Measurements from ENCODE around the gene ZNF107. TPM values are rescaled to one million over a fixed set of nuclear protein-coding genes. Genes with fewer than 3 reads are reported as not detected.

The ZNF107 gene
- total RNA-seq, 2 experiments from 2014 or later: 12.9 to 13.0 TPM

DNA sequence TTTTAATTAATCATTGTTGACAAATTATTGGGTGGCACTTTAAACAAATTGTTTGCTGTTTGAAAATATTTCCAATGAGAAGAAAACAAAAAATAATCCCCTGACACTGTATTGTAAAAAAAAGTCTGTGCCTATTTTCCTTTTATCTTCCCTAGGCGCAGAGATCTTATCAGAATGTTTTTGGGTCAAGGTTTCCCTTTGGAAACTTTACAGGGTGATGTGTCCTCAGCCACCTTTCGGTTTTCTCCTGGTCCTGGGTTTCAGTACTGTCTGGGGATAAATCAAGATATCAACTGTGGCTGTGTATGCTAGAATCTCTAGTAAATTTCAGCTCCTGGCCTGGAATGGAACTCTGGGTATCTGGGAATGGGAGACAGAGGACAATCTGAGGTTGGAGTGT lies 1.4 kb downstream of the ZNF107 start:
- Mint-ChIP-seq H3K36me3 (ENCODE audit: low read depth) (peaks cover 55% of the 10 kb centered on the region), H3K27ac (peak overlapping the region; percentile 97), H3K4me1 (ENCODE audit: low read depth) (peaks cover 51% of the 10 kb centered on the region), H3K27me3 (no peaks in the 10 kb centered on the region), H3K4me3 (peak overlapping the region; percentile 94), H3K9me3 (peaks cover 20% of the 10 kb centered on the region)
- intact Hi-C loops (cut with micrococcal nuclease): no loop called here
- DNase-seq (no peak), ATAC-seq (no peak)
- POLR2A ChIA-PET: interaction anchor here (0.9 to 1.5 kb wide), 3 partner anchors 104 to 354 kb away, joined by 3 to 4 read pairs (median 3); partner anchors contain the start of genes ZNF138, ZNF680 and ZNF736
- TF ChIP-seq, protein P1, sequence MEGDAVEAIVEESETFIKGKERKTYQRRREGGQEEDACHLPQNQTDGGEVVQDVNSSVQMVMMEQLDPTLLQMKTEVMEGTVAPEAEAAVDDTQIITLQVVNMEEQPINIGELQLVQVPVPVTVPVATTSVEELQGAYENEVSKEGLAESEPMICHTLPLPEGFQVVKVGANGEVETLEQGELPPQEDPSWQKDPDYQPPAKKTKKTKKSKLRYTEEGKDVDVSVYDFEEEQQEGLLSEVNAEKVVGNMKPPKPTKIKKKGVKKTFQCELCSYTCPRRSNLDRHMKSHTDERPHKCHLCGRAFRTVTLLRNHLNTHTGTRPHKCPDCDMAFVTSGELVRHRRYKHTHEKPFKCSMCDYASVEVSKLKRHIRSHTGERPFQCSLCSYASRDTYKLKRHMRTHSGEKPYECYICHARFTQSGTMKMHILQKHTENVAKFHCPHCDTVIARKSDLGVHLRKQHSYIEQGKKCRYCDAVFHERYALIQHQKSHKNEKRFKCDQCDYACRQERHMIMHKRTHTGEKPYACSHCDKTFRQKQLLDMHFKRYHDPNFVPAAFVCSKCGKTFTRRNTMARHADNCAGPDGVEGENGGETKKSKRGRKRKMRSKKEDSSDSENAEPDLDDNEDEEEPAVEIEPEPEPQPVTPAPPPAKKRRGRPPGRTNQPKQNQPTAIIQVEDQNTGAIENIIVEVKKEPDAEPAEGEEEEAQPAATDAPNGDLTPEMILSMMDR (IDR thresholded peaks at IDR 0.05): no peak
- CTCF ChIA-PET: interaction anchor here (1.0 to 1.6 kb wide), 2 partner anchors 18 to 29 kb away, joined by 3 read pairs; no protein-coding TSS in a partner anchor

DNA sequence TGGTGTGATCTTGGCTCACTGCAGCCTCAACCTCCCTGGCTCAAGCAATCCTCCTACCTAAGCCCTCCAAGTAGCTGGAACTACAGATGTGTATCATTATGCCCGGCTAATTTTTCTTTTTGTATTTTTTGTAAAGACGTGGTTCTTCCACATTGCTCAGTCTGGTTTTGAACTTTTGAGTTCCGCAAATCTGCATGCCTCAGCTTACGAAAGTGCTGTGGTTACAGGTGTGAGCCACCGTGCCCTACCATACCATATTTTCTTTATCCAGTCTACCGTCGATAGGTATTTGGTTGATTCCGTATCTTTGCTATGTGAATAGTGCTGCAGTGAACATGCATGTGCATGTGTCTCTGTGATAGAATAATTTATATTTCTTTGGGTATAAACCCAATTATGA lies 6.5 kb downstream of the ZNF107 start:
- Mint-ChIP-seq H3K27me3 (no peaks in the 10 kb centered on the region), H3K4me1 (ENCODE audit: low read depth) (peaks cover 69% of the 10 kb centered on the region), H3K27ac (no peak overlapping the region), H3K36me3 (ENCODE audit: low read depth) (peaks cover 79% of the 10 kb centered on the region), H3K9me3 (peaks cover 23% of the 10 kb centered on the region), H3K4me3 (no peak overlapping the region)
- ATAC-seq (no peak), DNase-seq (no peak)
- intact Hi-C loops (cut with micrococcal nuclease): no loop called here
- POLR2A ChIA-PET: interaction anchor here (1.2 to 1.4 kb wide), 2 partner anchors 46 to 109 kb away, joined by 3 read pairs; partner anchors contain the start of gene ZNF680
- CTCF ChIA-PET: no interaction called here
- TF ChIP-seq, protein P1 (IDR thresholded peaks at IDR 0.05): no peak

DNA sequence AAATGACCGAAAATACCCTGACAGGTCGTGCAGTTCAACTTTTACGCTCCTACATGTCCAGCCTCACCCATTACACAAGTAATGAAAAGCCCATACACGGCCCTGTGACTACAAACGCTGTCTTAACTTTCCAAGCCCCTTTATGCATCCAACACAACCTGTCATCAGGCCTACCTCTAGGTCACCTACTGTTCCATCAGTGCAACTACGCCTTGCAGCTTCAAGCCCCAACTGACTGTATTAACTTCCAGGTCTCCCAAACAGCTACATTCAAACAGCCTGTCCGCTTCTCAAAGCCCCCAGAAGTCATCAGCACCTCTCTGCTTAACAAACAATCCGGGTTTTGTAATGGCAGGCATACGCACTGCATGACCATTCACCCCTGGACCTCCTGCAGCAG lies 19.2 kb downstream of the ZNF107 start:
- TF ChIP-seq, protein P1 (IDR thresholded peaks at IDR 0.05): no peak
- Mint-ChIP-seq H3K4me1 (ENCODE audit: low read depth) (peaks cover 51% of the 10 kb centered on the region), H3K27me3 (no peaks in the 10 kb centered on the region), H3K27ac (peak overlapping the region; percentile 36), H3K4me3 (no peak overlapping the region), H3K9me3 (peaks cover 32% of the 10 kb centered on the region), H3K36me3 (ENCODE audit: low read depth) (peaks cover 22% of the 10 kb centered on the region)
- DNase-seq: no peak
- ATAC-seq: no peak
- ChIA-PET CTCF (interaction anchor here (1.2 kb wide), 1 partner anchor 18 kb away, joined by 3 read pairs; no protein-coding TSS in a partner anchor), POLR2A (no interaction called here)
- intact Hi-C loops (cut with micrococcal nuclease): loop anchor here (10.0 kb wide), 1 partner anchor 120 kb away; the partner anchor contains the start of gene ZNF680

DNA sequence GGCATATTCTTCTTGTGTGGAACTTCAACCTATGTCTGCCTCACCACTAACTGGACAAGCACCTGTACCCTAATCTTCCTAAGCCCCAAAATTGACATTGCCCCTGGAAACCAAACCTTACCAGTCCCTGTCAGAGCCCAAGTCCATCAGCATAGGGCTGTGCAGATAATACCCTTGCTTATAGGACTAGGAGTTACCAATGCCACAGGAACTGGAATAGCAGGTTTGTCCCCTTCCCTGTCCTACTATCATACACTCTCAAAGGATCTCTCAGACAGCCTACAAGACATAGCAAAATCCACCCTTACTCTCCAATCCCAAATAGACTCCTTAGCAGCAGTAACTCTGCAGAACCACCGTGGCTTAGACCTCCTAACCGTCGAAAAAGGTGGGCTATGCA lies 19.8 kb downstream of the ZNF107 start:
- H3K9me3 Mint-ChIP-seq: peaks cover 32% of the 10 kb centered on the region
- ATAC-seq (no peak), DNase-seq (no peak)
- peaks cover 51% of the 10 kb centered on the region for H3K4me1 Mint-ChIP-seq (ENCODE audit: low read depth)
- H3K27ac Mint-ChIP-seq: peak overlapping the region; percentile 91
- no peak overlapping the region for H3K4me3 Mint-ChIP-seq
- TF ChIP-seq, protein P1 (IDR thresholded peaks at IDR 0.05): no peak
- intact Hi-C loops (cut with micrococcal nuclease): loop anchor here (10.0 kb wide), 1 partner anchor 121 kb away; the partner anchor contains the start of gene ZNF680
- H3K36me3 Mint-ChIP-seq (ENCODE audit: low read depth): peaks cover 25% of the 10 kb centered on the region
- ChIA-PET CTCF (interaction anchor here (1.2 kb wide), 1 partner anchor 19 kb away, joined by 3 read pairs; no protein-coding TSS in a partner anchor), POLR2A (no interaction called here)
- H3K27me3 Mint-ChIP-seq: no peaks in the 10 kb centered on the region

DNA sequence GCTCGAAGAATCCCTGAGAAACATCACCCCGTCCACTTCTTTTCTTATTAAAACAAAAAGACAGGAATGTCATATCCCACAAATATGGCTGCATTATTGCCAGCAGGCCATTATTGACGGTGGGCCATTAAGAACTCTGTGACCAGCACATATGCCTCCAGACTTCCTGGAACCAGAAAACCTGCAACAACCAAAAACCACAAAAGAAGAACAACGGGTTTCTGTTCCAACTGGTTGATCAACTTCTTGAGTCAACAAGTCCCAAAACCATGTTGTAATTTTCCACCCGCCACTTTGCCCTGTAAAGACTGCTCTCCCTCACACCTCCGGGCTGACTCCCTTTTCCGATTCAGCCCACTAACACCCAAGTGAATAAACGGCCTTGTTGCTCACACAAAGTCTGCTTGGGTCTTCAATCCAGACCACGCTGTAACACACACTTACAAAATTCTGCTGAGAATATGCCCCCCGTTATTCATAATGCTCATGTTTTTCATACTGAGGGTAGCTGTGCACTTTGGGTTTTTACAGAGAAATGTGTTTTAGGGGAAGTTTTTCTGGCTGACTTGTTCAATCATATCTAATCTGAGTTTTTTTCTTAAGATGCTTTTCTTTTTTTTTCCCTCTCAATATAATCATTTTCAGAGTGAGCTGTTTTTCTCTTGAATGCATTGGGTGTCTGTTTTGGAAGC lies 20.7 kb downstream of the ZNF107 start:
- H3K9me3 Mint-ChIP-seq: peaks cover 32% of the 10 kb centered on the region
- POLR2A ChIA-PET: interaction anchor here (1.7 kb wide), 1 partner anchor 21 kb away, joined by 4 read pairs; the partner anchor contains the start of gene ZNF107
- peak overlapping the region; percentile 91 for H3K27ac Mint-ChIP-seq
- peaks cover 51% of the 10 kb centered on the region for H3K4me1 Mint-ChIP-seq (ENCODE audit: low read depth)
- ATAC-seq: peak; percentile 83
- TF ChIP-seq, protein P1 (IDR thresholded peaks at IDR 0.05): no peak
- H3K36me3 Mint-ChIP-seq (ENCODE audit: low read depth): peaks cover 33% of the 10 kb centered on the region
- no peaks in the 10 kb centered on the region for H3K27me3 Mint-ChIP-seq
- H3K4me3 Mint-ChIP-seq: peak overlapping the region; percentile 11
- DNase-seq: peak; percentile 71
- intact Hi-C loops (cut with micrococcal nuclease): loop anchor here (10.0 kb wide), 1 partner anchor 122 kb away; the partner anchor contains the start of gene ZNF680
- CTCF ChIA-PET: no interaction called here
